ENCODE measurements around the gene OR1E2.

- no peak for TF ChIP-seq CTCF (IDR thresholded peaks at IDR 0.05)
- TF ChIP-seq POLR2A (IDR thresholded peaks at IDR 0.05) = no peak
These were observed 31.9 kb downstream of the OR1E2 start for GRCh38 chr17:3401786-3402185.

Measured in Peyer's patch (tissue), 4 donors.